KMS-11 (cell line): Measurements from ENCODE around the gene MCAM.

Experiments used
- H2AFZ ChIP-seq: fragments of 200-600 bp; sonication (generic); 2 replicates; pipeline ENCODE4 v1.6.1; 2016; ENCODE audit warnings: antibody characterized with exemption, mixed run types, low read depth
- H3K27ac ChIP-seq: fragments of 200-600 bp; sonication (generic); 2 replicates; pipeline ENCODE4 v1.6.1; 2016; ENCODE audit warnings: mild to moderate bottlenecking, mixed run types
- H3K27me3 ChIP-seq: fragments of 200-600 bp; sonication (generic); 2 replicates; pipeline ENCODE4 v1.6.1; 2017; ENCODE audit warnings: mild to moderate bottlenecking, low read depth, mixed run types, moderate library complexity; ENCODE audit not compliant: insufficient read depth
- H3K36me3 ChIP-seq: fragments of 200-600 bp; sonication (generic); 2 replicates; pipeline ENCODE4 v1.6.1; 2017; ENCODE audit warnings: mild to moderate bottlenecking, mixed run types; ENCODE audit not compliant: insufficient read depth
- H3K4me1 ChIP-seq: fragments of 200-600 bp; sonication (generic); 2 replicates; pipeline ENCODE4 v1.6.1; 2016; ENCODE audit warnings: mild to moderate bottlenecking, low read depth, mixed run types; ENCODE audit not compliant: poor library complexity, severe bottlenecking
- H3K4me2 ChIP-seq: fragments of 200-600 bp; sonication (generic); 2 replicates; pipeline ENCODE4 v1.7.0; 2016; ENCODE audit warnings: mild to moderate bottlenecking, mixed run types
- H3K4me3 ChIP-seq: fragments of 200-600 bp; sonication (generic); IDR thresholded peaks from 2 replicates; pipeline ENCODE4 v1.6.1; 2017; ENCODE audit warnings: low read depth, low read length, mixed read lengths; ENCODE audit not compliant: insufficient read depth
- H3K79me2 ChIP-seq: fragments of 200-600 bp; sonication (generic); 2 replicates; pipeline ENCODE4 v1.6.1; 2016; ENCODE audit warnings: low read depth, mixed run types; ENCODE audit not compliant: insufficient read depth
- H3K9ac ChIP-seq: fragments of 200-600 bp; sonication (generic); 2 replicates; pipeline ENCODE4 v1.6.1; 2016; ENCODE audit warnings: mild to moderate bottlenecking, mixed run types
- H4K20me1 ChIP-seq: fragments of 200-600 bp; sonication (generic); 2 replicates; pipeline ENCODE4 v1.6.1; 2016; ENCODE audit warnings: mild to moderate bottlenecking, mixed run types; ENCODE audit not compliant: insufficient read depth
- CTCF ChIP-seq: fragments of 200-600 bp; sonication (generic); conservative IDR thresholded peaks from 2 replicates; pipeline ENCODE4 v1.6.1; 2017; ENCODE audit warnings: low read depth, mild to moderate bottlenecking, antibody characterized with exemption, low read length, moderate library complexity, mixed read lengths

The MCAM gene

GRCh38 chr11:119337581-119338317 is 20.8 kb upstream of the MCAM start:
- H3K27me3 ChIP-seq = no peaks in the 10 kb centered on the region
- no peak overlapping the region for H2AFZ ChIP-seq
- H3K4me3 ChIP-seq = no peak overlapping the region
- no peaks in the 10 kb centered on the region for H4K20me1 ChIP-seq
- no peaks in the 10 kb centered on the region for H3K36me3 ChIP-seq
- H3K9ac ChIP-seq = no peak overlapping the region
- no peak overlapping the region for H3K27ac ChIP-seq
- H3K4me1 ChIP-seq = no peaks in the 10 kb centered on the region
- no peak for TF ChIP-seq CTCF
- H3K79me2 ChIP-seq = peaks cover 6% of the 10 kb centered on the region; the same call in 1 of the 2 replicates
- no peak overlapping the region for H3K4me2 ChIP-seq

GRCh38 chr11:119336744-119337469 is 20.0 kb upstream of the MCAM start:
- TF ChIP-seq CTCF = no peak
- H3K79me2 ChIP-seq = peaks cover 6% of the 10 kb centered on the region; the same call in 1 of the 2 replicates
- H3K9ac ChIP-seq = no peak overlapping the region
- no peaks in the 10 kb centered on the region for H3K27me3 ChIP-seq
- H3K36me3 ChIP-seq = no peaks in the 10 kb centered on the region
- no peaks in the 10 kb centered on the region for H3K4me1 ChIP-seq
- H3K27ac ChIP-seq = no peak overlapping the region
- H2AFZ ChIP-seq = no peak overlapping the region
- H3K4me2 ChIP-seq = no peak overlapping the region
- H3K4me3 ChIP-seq = no peak overlapping the region
- no peaks in the 10 kb centered on the region for H4K20me1 ChIP-seq

- no peak overlapping the region for H3K27ac ChIP-seq
- H3K27me3 ChIP-seq = no peaks in the 10 kb centered on the region
- TF ChIP-seq CTCF = no peak
- H3K9ac ChIP-seq = no peak overlapping the region
- H3K79me2 ChIP-seq = peaks cover 6% of the 10 kb centered on the region; the same call in 1 of the 2 replicates
- no peaks in the 10 kb centered on the region for H3K4me1 ChIP-seq
- no peak overlapping the region for H3K4me3 ChIP-seq
- no peaks in the 10 kb centered on the region for H4K20me1 ChIP-seq
- no peak overlapping the region for H3K4me2 ChIP-seq
- H2AFZ ChIP-seq = no peak overlapping the region
- no peaks in the 10 kb centered on the region for H3K36me3 ChIP-seq
Observed at GRCh38 chr11:119335655-119336543, 19.0 kb upstream of the MCAM start.

- Histone ChIP-seq H3K9ac (peak overlapping the region; percentile 78; the same call in 1 of the 2 replicates), H3K79me2 (peaks cover 6% of the 10 kb centered on the region; the same call in 1 of the 2 replicates), H3K4me3 (no peak overlapping the region), H3K36me3 (no peaks in the 10 kb centered on the region), H3K4me2 (peak overlapping the region; percentile 64), H4K20me1 (no peaks in the 10 kb centered on the region), H2AFZ (0 out of 2 replicates have a peak overlapping the region, but pooled peaks have one; percentile 48), H3K27me3 (no peaks in the 10 kb centered on the region), H3K27ac (no peak overlapping the region), H3K4me1 (no peaks in the 10 kb centered on the region)
- no peak for TF ChIP-seq CTCF
Observed at GRCh38 chr11:119335091-119335654, 18.2 kb upstream of the MCAM start.
